Common myeloid progenitor, CD34-positive (primary cell): ENCODE data around the gene METRN.

Source experiments
- CTCF ChIA-PET: fragments of 350-600 bp; sonication (Branson Sonifier 250); formaldehyde crosslinking; loops from one replicate; lab custom pipeline; 2021; ENCODE audit warnings: antibody characterized with exemption; lab: Charles Lee
- POLR2A ChIA-PET: fragments of 350-600 bp; sonication (Branson Sonifier 250); formaldehyde crosslinking; loops from one replicate; lab custom pipeline; 2021; ENCODE audit warnings: antibody characterized with exemption; lab: Charles Lee
- DNase-seq, 3 donors: peaks; one replicate each; pipeline versions ENCODE4 v3.0.0 to v3.0.0-alpha.2; 2013
- H3K27ac ChIP-seq, 2 experiments: 1 replicate in 1 of 2; 2 replicates in 1 of 2; pipeline ENCODE4 v1.7.0; 2013; ENCODE audit warnings: inconsistent platforms in 2 of 2, low read length in 2 of 2, mild to moderate bottlenecking in 2 of 2, low read depth in 1 of 2, moderate library complexity in 1 of 2; ENCODE audit not compliant: severe bottlenecking in 2 of 2, insufficient read depth in 1 of 2, poor library complexity in 1 of 2
- H3K27me3 ChIP-seq, 5 experiments: replicated peaks in 2 of 5; 1 replicate in 3 of 5; 2 replicates in 2 of 5; pipeline versions ENCODE4 v1.6.1 to v1.7.0; 2013; ENCODE audit warnings: low read length in 4 of 5, mild to moderate bottlenecking in 2 of 5, moderate library complexity in 2 of 5, inconsistent platforms in 1 of 5; ENCODE audit not compliant: insufficient read depth in 5 of 5, control insufficient read depth in 4 of 5
- H3K36me3 ChIP-seq, 4 experiments: 1 replicate in 2 of 4; 2 replicates in 2 of 4; pipeline versions ENCODE4 v1.6.1 to v1.7.0; 2013; ENCODE audit warnings: low read length in 3 of 4, control low read depth in 1 of 4, mild to moderate bottlenecking in 1 of 4; ENCODE audit not compliant: control insufficient read depth in 4 of 4, insufficient read depth in 4 of 4
- H3K4me1 ChIP-seq, 4 experiments: 1 replicate in 3 of 4; 2 replicates in 1 of 4; pipeline versions ENCODE4 v1.6.1 to v1.7.1; 2013; ENCODE audit warnings: low read length in 3 of 4, mild to moderate bottlenecking in 3 of 4, control low read depth in 1 of 4, inconsistent platforms in 1 of 4, moderate library complexity in 1 of 4; ENCODE audit not compliant: control insufficient read depth in 4 of 4, insufficient read depth in 4 of 4; ENCODE audit errors: control extremely low read depth in 1 of 4
- H3K4me3 ChIP-seq, 7 experiments: 1 replicate in 4 of 7; 2 replicates in 3 of 7; pipeline versions ENCODE4 v1.5.1 to v1.7.0; 2013; ENCODE audit warnings: mild to moderate bottlenecking in 7 of 7, low read length in 6 of 7, moderate library complexity in 6 of 7, inconsistent platforms in 2 of 7, low read depth in 2 of 7, control low read depth in 1 of 7; ENCODE audit not compliant: insufficient read depth in 4 of 7, control insufficient read depth in 1 of 7; ENCODE audit errors: extremely low read depth in 1 of 7
- H3K9me3 ChIP-seq, 5 experiments: 1 replicate in 4 of 5; 2 replicates in 1 of 5; pipeline versions ENCODE4 v1.6.1 to v1.7.1; 2013; ENCODE audit warnings: low read length in 4 of 5, mild to moderate bottlenecking in 2 of 5, inconsistent platforms in 1 of 5, low read depth in 1 of 5, moderate library complexity in 1 of 5; ENCODE audit not compliant: control insufficient read depth in 4 of 5, insufficient read depth in 2 of 5; ENCODE audit errors: control extremely low read depth in 1 of 5
- WGBS: methylation state at CpG from one replicate; pipeline ENCODE4 v1.1.5; 2013; ENCODE audit not compliant: insufficient coverage; 5-methylcytosine and 5-hydroxymethylcytosine counted together

Gene METRN

GRCh38 chr16:724188-725040 is 9.5 kb downstream of the METRN start:
- no peaks in the 10 kb centered on the region for H3K9me3 ChIP-seq
- H3K4me3 ChIP-seq = no peak overlapping the region
- ChIA-PET POLR2A (no interaction called here), CTCF (interaction anchor here (0.8 to 2.8 kb wide), 4 partner anchors 13 to 60 kb away, joined by 3 to 15 read pairs (median 4); partner anchors contain the start of genes CIAO3 and WDR24)
- 87% methylated on average over 24 of the region's 29 CpGs for WGBS
- no peak overlapping the region for H3K27ac ChIP-seq
- peaks cover 0 to 10% (median 0%) of the 10 kb centered on the region in 5 experiments for H3K27me3 ChIP-seq
- peaks cover 0 to 47% (median 43%) of the 10 kb centered on the region in 4 experiments for H3K4me1 ChIP-seq
- peaks cover 0 to 6% (median 1%) of the 10 kb centered on the region in 4 experiments for H3K36me3 ChIP-seq
- DNase-seq = no peak

GRCh38 chr16:725041-725376 is 10.1 kb downstream of the METRN start:
- WGBS = 86% methylated on average over 7 of the region's 7 CpGs
- peaks cover 0 to 41% (median 37%) of the 10 kb centered on the region in 4 experiments for H3K4me1 ChIP-seq
- H3K4me3 ChIP-seq = no peak overlapping the region
- peaks cover 0 to 10% (median 0%) of the 10 kb centered on the region in 5 experiments for H3K27me3 ChIP-seq
- no peak for DNase-seq
- no peaks in the 10 kb centered on the region for H3K9me3 ChIP-seq
- H3K36me3 ChIP-seq = peaks cover 0 to 12% (median 6%) of the 10 kb centered on the region in 4 experiments
- POLR2A ChIA-PET = interaction anchor here (0.6 to 1.4 kb wide), 2 partner anchors 9 to 19 kb away, joined by 3 to 4 read pairs; no protein-coding TSS in a partner anchor
- no peak overlapping the region for H3K27ac ChIP-seq
- CTCF ChIA-PET = interaction anchor here (0.9 to 2.8 kb wide), 4 partner anchors 13 to 40 kb away, joined by 3 to 15 read pairs (median 4); partner anchors contain the start of genes CIAO3 and WDR24

- peaks cover 0 to 10% (median 0%) of the 10 kb centered on the region in 5 experiments for H3K27me3 ChIP-seq
- POLR2A ChIA-PET = interaction anchor here (0.6 to 1.6 kb wide), 3 partner anchors 9 to 19 kb away, joined by 3 to 4 read pairs (median 4); partner anchors contain the start of gene CIAO3
- H3K4me3 ChIP-seq = no peak overlapping the region
- CTCF ChIA-PET = interaction anchor here (0.9 to 2.8 kb wide), 7 partner anchors 8 to 41 kb away, joined by 3 to 15 read pairs (median 4); partner anchors contain the start of gene CIAO3
- H3K9me3 ChIP-seq = no peaks in the 10 kb centered on the region
- H3K36me3 ChIP-seq = peaks cover 0 to 17% (median 11%) of the 10 kb centered on the region in 4 experiments
- H3K27ac ChIP-seq = no peak overlapping the region
- 85% methylated on average over 22 of the region's 23 CpGs for WGBS
- H3K4me1 ChIP-seq = peaks cover 0 to 35% (median 31%) of the 10 kb centered on the region in 4 experiments
- DNase-seq = no peak
Observed at GRCh38 chr16:725463-726187, 10.7 kb downstream of the METRN start.

- WGBS = 51% methylated on average over 9 of the region's 9 CpGs
- ChIA-PET POLR2A (interaction anchor here (1.4 to 1.6 kb wide), 2 partner anchors 10 to 14 kb away, joined by 4 read pairs; partner anchors contain the start of gene CIAO3), CTCF (interaction anchor here (1.1 to 2.8 kb wide), 5 partner anchors 9 to 29 kb away, joined by 3 to 15 read pairs (median 4); no protein-coding TSS in a partner anchor)
- H3K4me1 ChIP-seq = peaks cover 0 to 30% (median 26%) of the 10 kb centered on the region in 4 experiments
- H3K9me3 ChIP-seq = no peaks in the 10 kb centered on the region
- no peak overlapping the region for H3K27ac ChIP-seq
- H3K4me3 ChIP-seq = no peak overlapping the region
- peaks cover 0 to 22% (median 14%) of the 10 kb centered on the region in 4 experiments for H3K36me3 ChIP-seq
- no peak for DNase-seq
- H3K27me3 ChIP-seq = peaks cover 0 to 10% (median 0%) of the 10 kb centered on the region in 5 experiments
Observed at GRCh38 chr16:726188-726437, 11.2 kb downstream of the METRN start.

- Histone ChIP-seq H3K9me3 (no peaks in the 10 kb centered on the region), H3K4me1 (peaks cover 0 to 24% (median 22%) of the 10 kb centered on the region in 4 experiments), H3K4me3 (peak within 1 kb of the TSS; percentile 31 to 83 (median 68)), H3K27ac (peak within 1 kb of the TSS in 1 of 2 experiments; percentile 43), H3K36me3 (peaks cover 0 to 25% (median 17%) of the 10 kb centered on the region in 4 experiments), H3K27me3 (peaks cover 0 to 10% (median 0%) of the 10 kb centered on the region in 5 experiments)
- CTCF ChIA-PET = interaction anchor here (1.1 to 2.8 kb wide), 5 partner anchors 9 to 28 kb away, joined by 3 to 15 read pairs (median 4); no protein-coding TSS in a partner anchor
- POLR2A ChIA-PET = interaction anchor here (1.4 to 1.6 kb wide), 2 partner anchors 10 to 14 kb away, joined by 4 read pairs; partner anchors contain the start of gene CIAO3
- WGBS = 2% methylated on average over 68 of the region's 88 CpGs
- DNase-seq = peak in 2 of 3 donors; percentile 42 to 49
Observed at GRCh38 chr16:726438-727290, 11.7 kb downstream of the METRN start, which contains the start of the genes CCDC78 and HAGHL. Gene CCDC78 (minus strand): TSS chr16:726443. CDS start chr16:726367, 76 bp downstream. Gene HAGHL (plus strand): TSS chr16:727106. CDS start chr16:727510, 404 bp downstream.
